Measurements from ENCODE around the gene AURKAIP1.

- TF ChIP-seq EZH2 (IDR thresholded peaks at IDR 0.05; ENCODE audit: borderline replicate concordance, low read depth, low read length, severe bottlenecking) (no peak), CTCF (IDR thresholded peaks at IDR 0.05; ENCODE audit: borderline replicate concordance, extremely low read depth, low read length, poor library complexity, severe bottlenecking) (no peak)
Measured at GRCh38 chr1:1324084-1324523, 50.9 kb downstream of the AURKAIP1 start.
